Medulla oblongata (tissue), 1 donor: ENCODE data around the gene CGREF1.

Experiments
- DNase-seq: peaks from one replicate; pipeline ENCODE4 v3.0.0-alpha.2; 2015; ENCODE audit errors: extremely low spot score

CGREF1 gene

DNA sequence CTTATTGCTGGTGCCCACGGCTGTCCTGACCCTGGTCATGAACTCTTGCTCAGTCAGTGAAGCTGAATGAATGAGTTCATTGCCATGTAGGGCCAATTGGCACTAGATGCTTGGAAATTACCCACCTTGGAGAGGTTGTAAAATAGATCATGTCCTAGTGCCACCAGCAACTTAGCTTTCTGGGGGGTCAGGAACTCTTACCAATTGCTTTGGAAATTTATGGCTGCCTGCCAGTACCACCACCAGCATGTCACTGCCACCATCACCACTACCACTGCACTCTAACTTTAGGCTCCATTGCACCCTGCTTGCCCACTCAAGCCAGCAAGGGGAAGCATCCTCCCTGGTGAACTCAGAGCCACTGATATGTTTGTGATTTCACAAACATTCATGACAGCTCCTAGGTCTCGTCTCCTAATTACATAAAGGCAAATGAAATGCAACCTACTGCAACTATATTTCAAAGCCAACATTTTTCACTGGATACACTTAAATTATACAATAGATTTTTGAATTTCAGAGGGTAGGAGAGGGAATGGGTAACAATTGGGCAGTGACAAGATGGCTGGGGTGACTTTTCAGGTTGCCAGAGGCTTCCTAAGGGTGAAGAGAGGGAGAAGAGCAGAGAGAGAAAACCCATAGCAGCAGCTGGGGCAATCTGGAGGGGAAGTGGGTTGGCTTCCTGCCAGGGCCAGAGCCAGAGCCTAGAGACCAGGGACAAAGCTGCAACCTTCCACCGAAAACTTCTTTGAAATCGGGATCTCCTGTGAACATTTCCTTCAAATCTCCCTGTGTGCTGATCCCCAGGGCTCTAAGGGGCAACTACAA is 44.0 kb downstream of the CGREF1 start:
- peak; percentile 41 for DNase-seq

DNA sequence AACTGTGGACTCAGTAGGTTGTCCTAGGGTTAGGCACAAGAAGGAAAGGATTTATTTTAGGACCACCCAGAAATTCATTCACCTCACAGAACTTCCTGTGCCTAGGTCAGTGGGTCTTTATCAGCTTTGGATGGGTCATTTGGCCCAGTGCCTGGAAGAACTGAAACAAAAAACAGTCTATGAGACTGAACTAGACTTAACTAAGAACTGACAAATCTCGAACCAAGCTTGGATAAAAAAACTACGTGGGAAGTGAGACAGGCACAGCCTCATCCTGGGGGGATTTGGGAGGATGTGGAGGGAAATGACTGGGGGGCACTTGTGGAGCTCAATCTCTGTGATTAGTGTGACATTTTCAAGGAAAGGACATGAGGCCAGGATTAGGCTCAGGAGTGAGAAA is 45.1 kb downstream of the CGREF1 start:
- no peak for DNase-seq

DNA sequence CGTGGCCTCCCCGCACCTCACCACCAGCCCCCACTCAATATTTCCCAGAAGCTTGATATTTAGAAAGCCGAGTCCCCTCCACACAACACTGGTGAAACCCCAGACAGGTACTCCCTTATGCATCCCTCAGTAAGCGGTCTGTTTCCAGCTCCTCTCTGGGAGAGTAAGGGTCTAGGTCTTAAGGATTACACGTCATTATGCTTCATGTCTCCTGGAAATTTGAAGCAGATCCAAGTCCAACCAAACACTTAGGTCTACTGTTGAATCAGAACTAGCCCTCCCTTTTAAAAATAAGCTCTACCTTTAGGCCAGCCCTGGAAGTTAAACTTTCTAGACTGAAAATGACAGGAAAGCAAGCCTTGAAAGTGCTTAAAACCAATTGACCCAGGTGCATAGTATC is 46.0 kb downstream of the CGREF1 start:
- no peak for DNase-seq

DNA sequence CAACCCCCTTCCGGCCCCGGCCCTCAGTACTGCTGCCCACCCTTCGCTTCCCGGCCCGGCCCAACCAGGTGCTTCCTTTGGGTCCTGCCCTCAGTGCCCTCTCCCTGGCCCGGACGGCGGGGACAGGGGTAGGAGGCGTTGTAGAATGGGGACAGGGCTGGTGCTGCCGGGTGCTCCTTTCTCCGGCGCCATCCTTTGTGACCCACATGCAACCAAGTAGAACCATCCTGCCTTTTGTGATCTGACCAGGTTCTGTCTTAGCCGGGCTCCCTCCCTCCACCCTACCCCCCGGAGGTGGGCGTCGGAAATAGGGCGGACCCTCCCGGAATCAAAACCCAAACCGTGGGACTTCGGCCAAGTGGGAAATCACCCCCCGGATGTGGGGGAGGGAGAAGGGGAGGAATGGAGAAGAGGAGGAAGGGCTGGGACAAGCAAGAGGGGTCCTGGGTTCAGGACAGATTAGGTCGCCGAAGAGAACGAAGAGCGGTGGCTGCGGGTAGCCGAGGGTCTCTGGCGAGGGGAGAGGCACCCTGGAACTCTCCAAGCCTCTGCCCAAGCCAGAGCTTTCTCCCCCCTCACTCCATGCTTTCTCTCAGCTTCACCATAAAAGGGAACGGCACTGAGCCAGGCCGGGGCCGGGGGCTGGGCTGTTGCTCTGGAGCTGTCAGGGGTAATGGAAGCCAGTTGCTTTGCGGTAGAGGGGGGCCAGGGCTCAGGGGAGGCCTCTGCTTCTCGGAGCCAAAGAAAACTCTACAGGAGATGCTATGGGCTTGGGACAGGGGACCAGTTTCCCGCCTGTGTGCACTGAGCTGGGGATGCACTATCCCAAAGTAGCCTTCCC is 46.7 kb downstream of the CGREF1 start:
- DNase-seq = peak; percentile 58

DNA sequence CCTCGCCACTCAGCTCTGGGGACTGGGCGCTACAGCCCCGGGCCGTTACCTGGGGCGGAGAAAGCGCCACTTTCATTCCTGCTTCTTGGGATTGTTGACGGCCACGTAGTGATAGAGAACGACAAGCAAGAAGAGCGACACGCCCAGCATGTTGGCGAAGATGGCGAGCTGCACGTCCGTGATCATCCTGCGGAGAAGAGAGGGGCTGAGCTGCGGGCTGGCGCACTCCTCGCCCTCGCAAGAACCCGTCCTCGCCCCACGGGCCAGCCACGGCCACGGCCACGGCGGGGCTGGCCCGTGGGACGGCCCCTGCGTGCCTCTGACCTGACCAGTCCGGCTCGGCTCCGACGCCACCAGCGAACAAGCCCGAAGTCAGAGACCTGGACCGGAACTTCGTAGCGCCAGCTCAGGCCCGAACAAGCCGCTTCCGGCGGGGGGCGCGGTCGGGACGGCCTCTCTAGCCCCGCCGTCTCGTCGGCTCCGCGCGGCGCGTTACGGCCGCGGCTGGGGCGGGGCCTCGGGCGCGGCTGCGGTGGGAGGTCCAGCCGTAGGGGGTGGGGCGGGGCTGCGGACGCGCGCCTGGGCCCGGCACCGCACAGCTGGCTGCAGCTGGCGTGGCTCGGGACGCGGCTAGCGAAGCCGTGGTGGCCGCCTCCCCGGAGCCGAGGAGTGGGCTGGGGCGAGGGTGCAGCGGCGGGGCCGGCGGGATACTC is 47.5 kb downstream of the CGREF1 start, which contains the start of gene OST4:
Gene OST4, minus strand, starts transcription at position 378 of the 713 bp plus-strand sequence.
- peak; percentile 97 for DNase-seq

DNA sequence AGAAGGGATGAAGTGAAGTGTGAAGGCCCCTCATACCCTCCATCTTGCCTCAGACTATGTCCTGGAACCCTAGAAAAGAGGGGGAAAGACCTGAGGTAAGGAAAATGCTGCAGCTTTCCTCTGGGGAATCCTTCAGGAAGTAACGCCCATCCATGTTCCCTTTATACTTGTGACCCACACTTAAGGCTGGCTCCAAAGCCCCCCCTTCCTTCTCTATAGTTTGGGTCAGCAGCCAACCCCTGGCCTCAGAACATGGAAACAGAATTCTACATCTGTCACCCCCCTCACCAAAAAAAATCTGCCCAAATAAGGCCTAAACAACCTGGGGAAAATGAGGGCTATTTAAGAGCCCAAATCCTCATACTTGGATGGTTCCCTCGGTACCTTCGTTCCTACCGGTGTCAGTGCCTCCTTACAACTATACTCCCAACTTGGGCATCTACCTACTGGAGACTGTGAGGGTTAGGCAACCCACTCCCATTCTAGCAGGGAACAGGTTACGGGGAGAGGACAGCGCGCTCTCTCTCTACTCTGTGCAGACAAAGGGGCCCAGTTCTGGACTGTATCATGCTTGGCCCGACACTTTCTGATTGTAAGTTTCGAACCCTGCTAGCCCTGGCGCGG is 48.2 kb downstream of the CGREF1 start:
- no peak for DNase-seq

DNA sequence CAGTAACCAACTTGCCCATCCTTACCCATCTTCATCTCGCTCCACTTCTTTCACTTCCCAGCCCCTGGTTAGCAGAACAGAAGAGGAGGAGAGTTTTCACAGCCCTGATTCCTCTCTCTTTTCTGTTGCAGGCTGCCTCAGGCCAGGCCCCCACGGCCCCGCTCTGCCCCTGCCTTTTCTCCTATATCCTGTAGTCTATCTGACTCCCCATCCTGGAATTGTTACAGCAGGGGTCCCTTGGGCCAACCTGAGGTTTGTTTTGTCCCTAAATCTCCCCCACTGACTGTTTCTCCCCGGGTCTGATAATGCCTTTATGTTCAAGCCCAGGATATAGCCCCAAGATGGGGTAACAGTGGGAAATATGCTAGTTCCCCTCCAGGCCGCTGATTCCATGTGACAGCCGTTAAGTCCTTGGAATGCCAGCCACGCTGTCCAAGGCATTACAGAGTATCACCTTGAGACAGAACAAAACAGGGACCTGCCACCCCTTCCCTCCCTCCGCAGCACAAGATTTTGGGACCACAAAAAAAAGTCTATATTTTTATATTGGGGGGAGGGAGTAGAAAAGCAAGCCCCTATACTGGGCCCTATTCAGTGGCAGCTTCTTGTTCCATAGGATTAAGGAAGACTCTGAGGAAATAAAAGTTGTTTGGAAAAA is 48.8 kb downstream of the CGREF1 start:
- no peak for DNase-seq

DNA sequence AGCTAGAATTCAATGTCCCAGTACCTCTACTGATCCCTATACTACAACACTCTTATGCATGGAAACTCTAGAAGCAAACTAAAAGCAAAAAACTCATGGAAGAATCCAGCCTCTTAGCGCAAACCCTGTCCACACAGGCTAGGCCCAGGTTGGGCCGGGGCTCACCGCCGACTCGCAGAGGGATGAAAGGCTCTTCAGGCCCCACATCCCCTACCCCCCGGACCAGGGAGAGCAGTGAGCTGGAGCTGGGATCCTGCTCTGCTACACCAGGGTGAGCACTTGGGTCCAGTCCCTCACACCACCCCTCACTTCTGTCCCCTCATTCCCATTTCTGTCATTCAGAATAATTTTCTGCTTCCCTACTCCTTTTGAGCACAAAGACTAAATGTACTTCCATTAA is 49.5 kb downstream of the CGREF1 start:
- no peak for DNase-seq

DNA sequence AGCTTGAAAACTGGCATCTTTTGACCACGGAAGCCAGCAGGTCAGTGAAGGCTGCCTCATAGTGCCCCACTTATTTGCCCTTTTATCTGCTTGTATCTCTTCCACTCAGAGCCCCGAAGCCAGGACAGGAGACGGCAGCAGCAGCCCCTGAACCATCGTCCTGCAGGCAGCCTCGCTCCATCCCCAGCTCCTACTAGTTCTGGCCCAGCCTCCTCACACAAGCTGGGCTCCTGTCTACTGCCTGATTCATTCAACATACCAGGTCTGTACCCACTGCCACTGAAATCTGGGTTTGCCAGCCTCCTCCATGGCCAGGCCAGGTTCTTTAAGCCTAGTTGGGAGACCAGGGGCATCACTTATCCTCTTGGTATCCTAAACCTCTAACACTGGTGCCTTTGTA is 51.5 kb downstream of the CGREF1 start:
- no peak for DNase-seq

DNA sequence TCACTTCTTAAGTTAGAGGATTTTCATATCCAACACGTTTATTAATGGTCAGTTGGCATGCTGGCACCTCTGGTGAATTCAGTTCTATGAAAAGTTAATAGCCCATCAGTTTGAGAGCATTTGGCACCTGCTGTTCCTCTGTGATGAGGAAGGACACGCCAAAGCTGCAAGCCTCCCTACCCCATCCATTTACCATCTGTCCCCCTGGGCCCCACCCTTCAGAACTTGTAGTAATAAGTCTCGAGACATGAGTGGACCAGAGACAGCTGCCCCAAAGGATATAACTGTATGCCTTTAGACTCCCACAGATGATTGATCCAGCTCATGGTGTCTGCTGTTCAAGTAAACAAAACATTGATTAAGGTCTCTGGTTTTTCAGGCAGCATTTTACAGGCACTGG is 53.8 kb downstream of the CGREF1 start:
- no peak for DNase-seq

DNA sequence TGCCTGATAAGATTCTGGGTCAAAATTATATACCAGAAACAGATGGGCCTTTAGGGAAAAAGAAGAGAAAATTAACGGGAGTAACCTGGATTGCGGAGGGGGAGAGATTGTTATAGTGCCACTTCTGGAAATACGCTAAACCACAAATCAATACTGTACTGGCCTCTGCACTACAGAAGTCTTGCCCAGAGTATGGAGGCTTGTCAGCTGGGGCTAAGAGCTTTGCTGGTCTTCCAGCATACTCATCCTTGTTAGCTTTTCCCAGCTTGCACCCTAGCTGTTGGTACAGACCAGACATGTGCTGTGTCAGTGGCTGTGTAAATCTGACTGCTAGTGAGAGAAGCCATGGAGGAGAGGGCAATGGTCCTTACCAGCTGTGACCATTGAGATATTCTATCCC is 58.6 kb downstream of the CGREF1 start:
- DNase-seq = no peak

DNA sequence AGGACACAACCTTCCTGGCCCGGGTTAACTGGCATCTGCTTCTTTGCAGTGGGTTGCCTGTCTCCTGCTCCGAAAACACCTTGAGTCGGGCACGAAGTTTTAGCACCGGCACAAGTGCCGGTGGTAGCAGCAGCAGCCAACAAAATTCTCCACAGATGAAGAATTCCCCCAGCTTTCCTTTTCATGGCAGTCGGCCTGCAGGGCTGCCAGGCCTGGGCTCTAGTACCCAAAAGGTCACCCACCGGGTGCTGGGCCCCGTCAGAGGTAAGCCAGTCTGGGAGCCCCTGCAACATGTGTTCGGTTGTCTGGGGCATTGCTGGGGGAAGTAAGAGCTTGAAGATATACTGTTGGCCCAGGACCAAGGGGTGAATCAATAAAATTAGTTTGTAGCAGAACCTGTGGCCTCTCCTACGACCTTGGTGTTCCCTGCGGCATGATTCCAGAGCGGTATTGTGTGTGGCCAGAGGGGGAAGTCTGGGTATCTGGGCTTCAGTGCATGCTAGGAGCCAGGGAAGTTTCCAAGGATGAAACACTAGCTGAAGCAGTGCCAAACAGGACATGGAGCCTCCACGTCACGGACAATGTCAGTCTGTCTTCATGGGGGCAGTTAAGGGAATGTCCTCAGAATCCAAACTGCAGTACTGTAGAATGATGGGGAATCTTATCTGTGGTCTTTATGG is 59.6 kb downstream of the CGREF1 start:
- no peak for DNase-seq

DNA sequence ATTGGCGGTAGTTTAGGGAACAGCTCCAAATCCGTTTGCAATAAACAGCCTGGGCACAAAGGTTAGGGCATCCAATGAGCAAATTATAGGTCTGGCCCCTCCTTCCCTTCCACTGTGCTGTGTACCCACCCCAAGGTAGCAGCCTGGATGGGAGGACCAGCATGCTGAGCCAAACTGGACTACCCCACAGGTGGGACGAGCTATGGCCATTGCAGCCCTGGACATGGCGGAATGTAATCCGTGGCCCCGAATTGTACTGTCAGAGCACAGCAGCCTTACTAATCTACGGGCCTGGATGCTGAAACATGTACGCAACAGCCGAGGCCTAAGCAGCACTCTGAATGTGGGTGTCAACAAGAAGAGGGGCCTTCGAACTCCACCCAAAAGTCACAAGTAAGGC is 60.7 kb downstream of the CGREF1 start:
- DNase-seq = no peak

DNA sequence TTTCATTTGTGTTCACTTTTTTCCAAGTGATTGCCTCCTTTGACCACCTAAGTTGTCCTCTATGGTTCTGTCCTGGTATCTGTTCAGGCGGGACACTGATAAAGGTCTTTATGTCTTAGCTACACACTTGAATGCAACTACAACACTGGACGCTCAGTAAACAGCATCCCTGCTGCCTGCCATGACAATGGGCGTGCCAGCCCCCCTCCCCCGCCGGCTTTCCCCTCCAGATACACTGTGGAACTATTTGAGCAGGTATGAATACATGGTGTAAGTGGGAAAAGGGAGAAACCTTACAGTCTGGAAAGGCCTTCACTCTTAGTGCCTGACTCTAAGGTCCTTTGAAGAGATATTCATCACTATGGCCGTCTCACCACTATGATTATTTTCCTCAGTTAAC is 61.7 kb downstream of the CGREF1 start:
- no peak for DNase-seq

DNA sequence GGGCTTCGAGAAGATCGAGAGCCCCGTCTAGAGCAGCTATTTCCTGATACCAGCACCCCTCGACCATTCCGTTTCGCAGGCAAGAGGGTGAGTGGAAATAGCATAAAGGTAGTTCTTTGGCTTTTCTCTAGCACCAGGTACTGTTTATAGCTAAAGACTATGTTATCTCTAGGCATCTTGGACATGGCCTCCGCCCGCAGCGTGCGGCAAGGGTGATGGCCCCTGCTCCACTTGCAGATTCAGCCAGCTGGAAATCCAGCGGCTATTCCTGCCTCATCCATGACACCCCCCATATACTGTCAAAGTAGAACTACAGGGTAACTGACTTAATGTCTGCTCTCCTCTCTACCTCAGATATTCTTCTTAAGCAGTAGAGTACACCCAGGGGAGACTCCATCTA is 64.2 kb downstream of the CGREF1 start:
- no peak for DNase-seq

DNA sequence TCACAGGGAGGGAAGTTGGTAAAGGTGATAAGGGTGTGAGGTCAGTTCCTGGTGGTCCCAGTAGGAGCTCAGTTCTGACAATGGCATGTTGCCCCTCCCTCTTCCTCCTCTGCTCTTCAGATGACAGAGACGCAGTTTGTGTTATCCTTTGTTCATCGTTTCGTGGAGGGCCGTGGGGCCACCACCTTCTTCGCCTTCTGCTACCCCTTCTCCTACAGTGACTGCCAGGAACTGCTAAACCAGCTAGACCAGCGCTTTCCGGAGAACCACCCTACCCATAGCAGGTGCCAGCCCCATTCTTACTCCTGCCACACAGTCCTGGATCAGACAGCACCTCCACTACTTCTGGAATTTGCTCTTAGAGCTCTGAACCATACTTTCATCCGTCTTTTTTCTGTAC is 65.2 kb downstream of the CGREF1 start:
- DNase-seq = no peak

DNA sequence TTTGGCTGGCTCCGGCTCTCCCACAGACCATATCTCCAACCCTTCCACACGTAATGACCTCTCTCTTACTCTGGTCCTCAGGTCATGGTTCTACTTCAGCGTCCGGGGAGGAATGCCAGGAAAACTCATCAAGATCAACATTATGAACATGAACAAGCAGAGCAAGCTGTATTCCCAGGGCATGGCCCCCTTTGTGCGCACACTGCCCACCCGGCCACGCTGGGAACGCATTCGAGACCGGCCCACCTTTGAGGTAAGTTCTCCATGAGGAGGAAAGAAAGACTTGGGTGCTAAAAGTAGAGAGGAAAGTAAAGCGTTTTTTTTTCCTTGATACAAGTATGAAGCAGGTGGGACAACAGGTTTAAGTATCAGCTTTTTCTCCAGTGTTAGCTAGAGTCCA is 65.6 kb downstream of the CGREF1 start:
- no peak for DNase-seq

DNA sequence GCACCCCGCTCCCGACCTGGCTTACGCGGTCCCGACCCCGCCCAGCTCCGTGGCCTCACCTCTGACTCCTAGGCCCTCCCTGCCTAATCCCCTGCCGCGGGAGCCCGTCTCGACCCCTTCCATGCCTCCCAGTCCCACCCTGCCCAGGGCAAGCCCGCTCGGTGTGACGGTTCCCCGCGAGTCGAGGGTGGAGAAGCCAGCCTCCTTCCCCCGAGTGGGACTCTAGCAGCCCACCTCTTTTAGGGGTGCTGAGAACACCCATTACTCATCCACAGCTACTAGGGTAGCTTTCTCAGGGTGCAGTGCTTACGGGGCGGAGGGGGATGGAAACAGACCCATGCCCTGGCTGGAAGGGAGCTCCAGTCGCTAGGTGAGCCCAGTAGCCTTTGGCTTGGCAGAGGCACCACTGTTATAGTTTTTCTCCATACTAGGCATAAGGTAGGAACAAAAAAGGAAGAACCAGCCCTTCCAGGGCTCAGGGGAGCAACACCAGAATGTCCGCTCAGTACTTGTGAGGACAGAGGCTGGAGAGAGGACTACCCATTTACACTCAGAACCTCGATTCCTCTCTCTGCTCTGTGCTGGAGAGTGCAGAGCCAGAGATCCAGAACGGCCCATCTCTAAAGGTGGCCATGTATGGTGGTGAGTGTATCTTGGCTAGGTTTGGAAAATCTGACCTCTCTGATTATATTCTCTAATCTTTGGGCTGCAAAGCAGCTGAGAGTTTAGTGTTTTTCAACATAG is 66.9 kb downstream of the CGREF1 start:
- DNase-seq = no peak

DNA sequence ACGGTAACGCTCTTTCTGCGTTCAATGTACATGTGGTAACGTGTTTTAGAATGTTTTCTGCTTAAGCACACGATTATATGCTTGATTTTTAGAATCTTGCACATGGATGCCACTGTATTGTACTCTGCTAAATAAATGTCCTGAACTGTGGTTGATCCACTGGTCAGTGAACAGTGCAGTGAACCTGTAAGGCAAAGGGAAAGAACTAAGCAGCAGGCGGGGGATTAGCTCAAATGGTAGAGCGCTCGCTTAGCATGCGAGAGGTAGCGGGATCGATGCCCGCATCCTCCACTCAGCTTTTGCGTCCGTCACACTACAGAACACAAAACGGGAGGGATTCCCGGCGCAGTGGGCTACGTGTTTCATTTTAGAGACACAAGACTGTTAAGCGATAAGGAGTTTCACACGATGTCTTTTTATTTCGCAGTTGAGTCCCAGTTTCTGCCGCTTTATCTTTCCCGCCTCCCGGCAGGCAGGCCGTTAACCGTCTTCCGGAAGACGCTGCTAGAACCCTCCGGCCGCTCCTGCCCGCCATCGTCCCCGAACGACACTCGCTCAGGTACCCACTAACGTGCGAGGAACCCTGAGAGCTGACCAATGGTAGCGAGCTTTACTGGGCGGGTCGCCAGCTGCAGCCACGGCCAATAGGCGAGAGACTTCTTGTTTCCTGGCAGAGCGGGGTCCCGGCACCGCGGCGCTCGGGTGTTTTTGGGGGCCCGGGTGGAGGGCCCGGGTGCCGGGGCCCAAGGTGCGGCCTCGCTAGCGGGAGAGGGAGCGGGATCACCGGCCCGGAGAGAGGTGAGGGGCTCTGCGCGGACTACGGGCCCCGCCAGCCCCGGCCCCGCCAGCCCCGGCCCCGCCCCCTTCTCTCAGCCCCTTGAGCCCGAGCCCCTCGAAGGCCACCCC is 67.7 kb downstream of the CGREF1 start, which contains the start of gene AGBL5:
Gene AGBL5, plus strand, starts transcription at position 673 of the 906 bp plus-strand sequence. CDS start 1,291 bp downstream, outside the sequence.
- DNase-seq = peak; percentile 95
